ENCODE measurements around the gene FCSK.
"Not testable (repeated sequence)": the region's sequence is repeated elsewhere in the genome, so short reads cannot be mapped to it uniquely, and the experiment has no call there.

The FCSK gene

GRCh38 chr16:70444249-70445063 lies 9.9 kb upstream of the FCSK start:
- no peaks in the 10 kb centered on the region for H3K27me3 ChIP-seq (ENCODE audit: low read length)
- no peak overlapping the region for H3K27ac ChIP-seq (ENCODE audit: low read depth, low read length)
- no peak for TF ChIP-seq CTCF (IDR thresholded peaks at IDR 0.05; ENCODE audit: insufficient read depth, low read length, poor library complexity, severe bottlenecking)
- TF ChIP-seq EZH2phosphoT487 (conservative IDR thresholded peaks at IDR 0.05; ENCODE audit: low read length): no peak
- H3K4me3 ChIP-seq (ENCODE audit: insufficient read depth, low read length, poor library complexity, severe bottlenecking): no peak overlapping the region
- H3K9me2 ChIP-seq (replicated peaks; ENCODE audit: insufficient read depth, low read length): no peaks in the 10 kb centered on the region
- H3K9ac ChIP-seq (ENCODE audit: low read length): no peak overlapping the region
- no peaks in the 10 kb centered on the region for H3K79me2 ChIP-seq (ENCODE audit: insufficient read depth, low read length)
- no peaks in the 10 kb centered on the region for H4K20me1 ChIP-seq (ENCODE audit: low read depth, low read length)
- no peaks in the 10 kb centered on the region for H3F3A ChIP-seq (ENCODE audit: insufficient read depth)
- no peak overlapping the region for H3K4me2 ChIP-seq (ENCODE audit: low read depth, low read length, poor library complexity, severe bottlenecking)
- no peak overlapping the region for H2AFZ ChIP-seq (ENCODE audit: low read depth, low read length, severe bottlenecking)
- no peaks in the 10 kb centered on the region for H3K36me3 ChIP-seq (ENCODE audit: low read length)
- H3K9me3 ChIP-seq (ENCODE audit: insufficient read depth, low read length): no peaks in the 10 kb centered on the region

GRCh38 chr16:70448075-70448474 lies 6.3 kb upstream of the FCSK start:
- Histone ChIP-seq H3K27me3 (ENCODE audit: low read length) (no peaks in the 10 kb centered on the region), H3K4me2 (ENCODE audit: low read depth, low read length, poor library complexity, severe bottlenecking) (no peak overlapping the region), H2AFZ (ENCODE audit: low read depth, low read length, severe bottlenecking) (no peak overlapping the region), H3K9ac (ENCODE audit: low read length) (no peak overlapping the region), H3K36me3 (ENCODE audit: low read length) (no peaks in the 10 kb centered on the region), H3K9me3 (ENCODE audit: insufficient read depth, low read length) (no peaks in the 10 kb centered on the region), H3K9me2 (replicated peaks; ENCODE audit: insufficient read depth, low read length) (no peaks in the 10 kb centered on the region), H3K79me2 (ENCODE audit: insufficient read depth, low read length) (no peaks in the 10 kb centered on the region), H4K20me1 (ENCODE audit: low read depth, low read length) (no peaks in the 10 kb centered on the region), H3K27ac (ENCODE audit: low read depth, low read length) (no peak overlapping the region), H3F3A (ENCODE audit: insufficient read depth) (no peaks in the 10 kb centered on the region), H3K4me3 (ENCODE audit: insufficient read depth, low read length, poor library complexity, severe bottlenecking) (no peak overlapping the region)
- TF ChIP-seq EZH2phosphoT487 (conservative IDR thresholded peaks at IDR 0.05; ENCODE audit: low read length) (no peak), CTCF (IDR thresholded peaks at IDR 0.05; ENCODE audit: insufficient read depth, low read length, poor library complexity, severe bottlenecking) (no peak)

GRCh38 chr16:70450142-70451003 lies 4.0 kb upstream of the FCSK start:
- not testable (repeated sequence) for H3K4me3 ChIP-seq (ENCODE audit: insufficient read depth, low read length, poor library complexity, severe bottlenecking); H3K9ac ChIP-seq (ENCODE audit: low read length); H3F3A ChIP-seq (ENCODE audit: insufficient read depth); H3K79me2 ChIP-seq (ENCODE audit: insufficient read depth, low read length); H3K9me2 ChIP-seq (replicated peaks; ENCODE audit: insufficient read depth, low read length); H3K27ac ChIP-seq (ENCODE audit: low read depth, low read length); H3K9me3 ChIP-seq (ENCODE audit: insufficient read depth, low read length); H3K27me3 ChIP-seq (ENCODE audit: low read length); H4K20me1 ChIP-seq (ENCODE audit: low read depth, low read length); H3K4me2 ChIP-seq (ENCODE audit: low read depth, low read length, poor library complexity, severe bottlenecking); H3K36me3 ChIP-seq (ENCODE audit: low read length); H2AFZ ChIP-seq (ENCODE audit: low read depth, low read length, severe bottlenecking)

GRCh38 chr16:70451004-70451340 lies 3.4 kb upstream of the FCSK start:
- not testable (repeated sequence) for H4K20me1 ChIP-seq (ENCODE audit: low read depth, low read length); H3K79me2 ChIP-seq (ENCODE audit: insufficient read depth, low read length); H3K4me3 ChIP-seq (ENCODE audit: insufficient read depth, low read length, poor library complexity, severe bottlenecking); H2AFZ ChIP-seq (ENCODE audit: low read depth, low read length, severe bottlenecking); H3K9me3 ChIP-seq (ENCODE audit: insufficient read depth, low read length); H3F3A ChIP-seq (ENCODE audit: insufficient read depth); H3K9me2 ChIP-seq (replicated peaks; ENCODE audit: insufficient read depth, low read length); H3K36me3 ChIP-seq (ENCODE audit: low read length); H3K27me3 ChIP-seq (ENCODE audit: low read length); H3K9ac ChIP-seq (ENCODE audit: low read length); H3K4me2 ChIP-seq (ENCODE audit: low read depth, low read length, poor library complexity, severe bottlenecking); H3K27ac ChIP-seq (ENCODE audit: low read depth, low read length)

All from SU-DHL-6 (cell line).